Type B pancreatic cell (in vitro differentiated cells): ENCODE results near the gene TAF3. TPM values are rescaled to one million over a fixed set of nuclear protein-coding genes. Genes with fewer than 3 reads are reported as not detected.

Experiments used
- DNase-seq: peaks from one replicate; pipeline ENCODE4 v3.0.0; 2021; ENCODE audit warnings: mixed read lengths; ENCODE audit not compliant: unreplicated experiment; ENCODE audit errors: extremely low spot score
- H3K27ac Mint-ChIP-seq: 2 replicates; pipeline ENCODE4 v1.8.0; 2021; ENCODE audit warnings: mild to moderate bottlenecking, mixed read lengths
- H3K27me3 Mint-ChIP-seq: 2 replicates; pipeline ENCODE4 v1.8.0; 2021; ENCODE audit warnings: mixed read lengths
- H3K36me3 Mint-ChIP-seq: 2 replicates; pipeline ENCODE4 v1.8.0; 2021; ENCODE audit warnings: mixed read lengths
- H3K4me1 Mint-ChIP-seq: one replicate; pipeline ENCODE4 v1.8.0; 2021; ENCODE audit warnings: mixed read lengths; ENCODE audit not compliant: unreplicated experiment
- H3K4me3 Mint-ChIP-seq: 2 replicates; pipeline ENCODE4 v1.8.0; 2021; ENCODE audit warnings: mild to moderate bottlenecking, mixed read lengths
- H3K9me3 Mint-ChIP-seq: 2 replicates; pipeline ENCODE4 v1.8.0; 2021; ENCODE audit warnings: mixed read lengths
- CTCF ChIP-seq: fragments of 200-600 bp; sonication (generic); conservative IDR thresholded peaks from 2 replicates; pipeline ENCODE4 v1.5.0; 2021; ENCODE audit warnings: antibody characterized with exemption, mild to moderate bottlenecking
- total RNA-seq: library from RNA; stranded (reverse); gene quantifications from 2 replicates; pipeline ENCODE4 v1.2.1, GENCODE V29; 2021; ENCODE audit warnings: low replicate concordance

TAF3 gene
- total RNA-seq, 1 donor from 2014 or later: 9.9 TPM

- peak overlapping the region; percentile 56 for H3K27ac Mint-ChIP-seq
- peaks cover 4% of the 10 kb centered on the region for H3K36me3 Mint-ChIP-seq
- TF ChIP-seq CTCF: no peak
- H3K9me3 Mint-ChIP-seq: no peaks in the 10 kb centered on the region
- peak overlapping the region; percentile 87 for H3K4me3 Mint-ChIP-seq
- peaks cover 29% of the 10 kb centered on the region for H3K4me1 Mint-ChIP-seq
- peaks cover 71% of the 10 kb centered on the region for H3K27me3 Mint-ChIP-seq
- no peak for DNase-seq
Observed at GRCh38 chr10:8049865-8050555, 231.7 kb downstream of the TAF3 start.

GRCh38 chr10:8050556-8051108 is 232.3 kb downstream of the TAF3 start:
- Mint-ChIP-seq H3K9me3 (no peaks in the 10 kb centered on the region), H3K4me1 (peaks cover 23% of the 10 kb centered on the region), H3K4me3 (peak overlapping the region; percentile 87), H3K27ac (peak overlapping the region; percentile 56), H3K27me3 (peaks cover 68% of the 10 kb centered on the region), H3K36me3 (peaks cover 4% of the 10 kb centered on the region)
- no peak for TF ChIP-seq CTCF
- peak; percentile 78 for DNase-seq

- H3K9me3 Mint-ChIP-seq: no peaks in the 10 kb centered on the region
- H3K36me3 Mint-ChIP-seq: peaks cover 4% of the 10 kb centered on the region
- peak overlapping the region; percentile 87 for H3K4me3 Mint-ChIP-seq
- TF ChIP-seq CTCF: no peak
- H3K27ac Mint-ChIP-seq: no peak overlapping the region
- peak; percentile 72 for DNase-seq
- peaks cover 62% of the 10 kb centered on the region for H3K27me3 Mint-ChIP-seq
- H3K4me1 Mint-ChIP-seq: peaks cover 17% of the 10 kb centered on the region
Observed at GRCh38 chr10:8051109-8051821, 233.0 kb downstream of the TAF3 start.

- no peak for TF ChIP-seq CTCF
- Mint-ChIP-seq H3K27me3 (peaks cover 62% of the 10 kb centered on the region), H3K4me3 (peak overlapping the region; percentile 97), H3K4me1 (peaks cover 18% of the 10 kb centered on the region), H3K36me3 (peaks cover 9% of the 10 kb centered on the region), H3K27ac (peak overlapping the region; percentile 97), H3K9me3 (no peaks in the 10 kb centered on the region)
- DNase-seq: peak; percentile 82
Observed at GRCh38 chr10:8051851-8052257, 233.5 kb downstream of the TAF3 start.

- Mint-ChIP-seq H3K4me3 (peak overlapping the region; percentile 97), H3K27ac (peak overlapping the region; percentile 97), H3K4me1 (peaks cover 19% of the 10 kb centered on the region), H3K36me3 (peaks cover 13% of the 10 kb centered on the region), H3K27me3 (peaks cover 62% of the 10 kb centered on the region), H3K9me3 (no peaks in the 10 kb centered on the region)
- TF ChIP-seq CTCF: no peak
- no peak for DNase-seq
Observed at GRCh38 chr10:8052341-8052955, 234.1 kb downstream of the TAF3 start.
